GM12878 (cell line): Measurements from ENCODE around the gene TOMM20. TPM values are rescaled to one million over a fixed set of nuclear protein-coding genes. Genes with fewer than 3 reads are reported as not detected.

Source experiments
- ATAC-seq: fragments of 200-7000 bp; cut with Tn5 transposase; 3 replicates; pipeline ENCODE4 v1.9.1; 2020; ENCODE audit warnings: mild to moderate bottlenecking, moderate library complexity
- BruUV-seq: library from RNA; stranded (reverse); fragments of 400-500 nt; replicated peaks from 2 replicates; lab custom pipeline; 2021; lab: Mats Ljungman, UMichigan
- CTCF ChIA-PET: fragments of 300-600 bp; sonication (Branson Sonifier 250); formaldehyde crosslinking; extraction: SDS; loops from one replicate; lab custom pipeline; 2021; ENCODE audit warnings: inconsistent platforms; lab: Yijun Ruan, JAX
- POLR2A ChIA-PET: fragments of 350-600 bp; formaldehyde crosslinking; extraction: SDS; loops from one replicate; lab custom pipeline; 2021; ENCODE audit warnings: inconsistent platforms; lab: Charles Lee
- RAD21 ChIA-PET: fragments of 300-600 bp; sonication (Branson Sonifier 250); formaldehyde crosslinking; loops from one replicate; lab custom pipeline; 2023; ENCODE audit warnings: antibody characterized with exemption; ENCODE audit not compliant: unreplicated experiment; lab: Charles Lee
- SMC1A ChIA-PET: fragments of 300-600 bp; sonication (Branson Sonifier 250); formaldehyde crosslinking; loops from one replicate; lab custom pipeline; 2023; ENCODE audit not compliant: unreplicated experiment, uncharacterized antibody; lab: Charles Lee
- DNase-seq: peaks from one replicate; pipeline ENCODE4 v3.0.0-alpha.2; 2011; ENCODE audit warnings: low read depth, low spot score
- FAIRE-seq: peaks from 3 replicates; lab custom pipeline; 2011; peaks lifted over from hg19 to GRCh38; lab: Jason Lieb, UNC
- H2AFZ ChIP-seq: 2 replicates; pipeline ENCODE4 v1.6.0; 2011; ENCODE audit warnings: low read depth, low read length, control low read depth; ENCODE audit not compliant: control insufficient read depth
- H3K27ac ChIP-seq: 2 replicates; pipeline ENCODE4 v1.5.1; 2011; ENCODE audit warnings: control low read depth; ENCODE audit not compliant: control insufficient read depth, insufficient read depth
- H3K27me3 ChIP-seq, 2 experiments: replicated peaks in 1 of 2; 2 replicates each; pipeline versions ENCODE4 v1.6.0 to v1.6.1; 2011; ENCODE audit warnings: low read length in 1 of 2; ENCODE audit not compliant: control insufficient read depth in 2 of 2, insufficient read depth in 2 of 2
- H3K36me3 ChIP-seq, 2 experiments: 2 replicates each; pipeline ENCODE4 v1.5.1; 2011; ENCODE audit warnings: low read length in 1 of 2; ENCODE audit not compliant: control insufficient read depth in 2 of 2, insufficient read depth in 2 of 2
- H3K4me1 ChIP-seq: 2 replicates; pipeline ENCODE4 v1.6.1; 2011; ENCODE audit warnings: mild to moderate bottlenecking, low read length, moderate library complexity, mixed read lengths; ENCODE audit not compliant: control insufficient read depth, insufficient read depth
- H3K4me2 ChIP-seq: 2 replicates; pipeline ENCODE4 v1.6.0; 2011; ENCODE audit warnings: control low read depth; ENCODE audit not compliant: control insufficient read depth, insufficient read depth
- H3K4me3 ChIP-seq: fragments of 200-600 bp; sonication (generic); 2 replicates; pipeline ENCODE4 v1.5.1; 2016
- H3K79me2 ChIP-seq: 2 replicates; pipeline ENCODE4 v1.6.0; 2011; ENCODE audit warnings: low read length; ENCODE audit not compliant: control insufficient read depth, insufficient read depth
- H3K9ac ChIP-seq: 2 replicates; pipeline ENCODE4 v1.8.0; 2011; ENCODE audit warnings: low read length, control low read depth, mixed read lengths; ENCODE audit not compliant: control insufficient read depth, insufficient read depth
- H3K9me3 ChIP-seq: replicated peaks from 3 replicates; pipeline ENCODE4 v1.5.1; 2011; ENCODE audit warnings: mild to moderate bottlenecking, low read length; ENCODE audit not compliant: control insufficient read depth, insufficient read depth
- H4K20me1 ChIP-seq: 2 replicates; pipeline ENCODE4 v1.6.0; 2011; ENCODE audit not compliant: control insufficient read depth, insufficient read depth
- BHLHE40 ChIP-seq, 2 experiments: fragments of 450-650 bp in 1 of 2; IDR thresholded peaks; 2 replicates each; pipeline ENCODE4 v1.6.1; 2011 to 2017; ENCODE audit warnings: low read depth in 2 of 2, borderline replicate concordance in 1 of 2, improper control_type of control experiment in 1 of 2, low read length in 1 of 2, mild to moderate bottlenecking in 1 of 2
- CEBPZ ChIP-seq: fragments of 150-350 bp; IDR thresholded peaks from 2 replicates; pipeline ENCODE4 v1.6.1; 2016; ENCODE audit warnings: low read depth, low read length
- GATAD2B ChIP-seq: fragments of 450-650 bp; conservative IDR thresholded peaks from 2 replicates; pipeline ENCODE4 v1.6.1; 2017; ENCODE audit warnings: low read depth, mild to moderate bottlenecking, moderate library complexity
- IRF4 ChIP-seq: IDR thresholded peaks from 2 replicates; pipeline ENCODE4 v1.6.1; 2011; ENCODE audit warnings: low read depth, low read length
- KLF5 ChIP-seq: fragments of 450-650 bp; IDR thresholded peaks from 2 replicates; pipeline ENCODE4 v1.6.1; 2014; ENCODE audit warnings: mild to moderate bottlenecking; ENCODE audit not compliant: partially characterized antibody
- MTA2 ChIP-seq: fragments of 450-650 bp; IDR thresholded peaks from 2 replicates; pipeline ENCODE4 v1.6.1; 2016; ENCODE audit warnings: low read depth, mild to moderate bottlenecking, moderate library complexity
- NFIC ChIP-seq: IDR thresholded peaks from 2 replicates; pipeline ENCODE4 v1.6.1; 2012; ENCODE audit warnings: low read depth, mild to moderate bottlenecking, inconsistent platforms, low read length, moderate library complexity
- NFXL1 ChIP-seq: fragments of 450-650 bp; IDR thresholded peaks from 2 replicates; pipeline ENCODE4 v1.6.1; 2017; ENCODE audit warnings: antibody characterized with exemption, mild to moderate bottlenecking, borderline replicate concordance
- NR2C1 ChIP-seq: fragments of 450-650 bp; IDR thresholded peaks from 2 replicates; pipeline ENCODE4 v1.6.1; 2017; ENCODE audit warnings: antibody characterized with exemption, mild to moderate bottlenecking, moderate library complexity
- POLR2AphosphoS5 ChIP-seq: IDR thresholded peaks from 2 replicates; pipeline ENCODE4 v1.6.1; 2011; ENCODE audit warnings: mild to moderate bottlenecking, low read length, inconsistent platforms
- SMC3 ChIP-seq: IDR thresholded peaks from 2 replicates; pipeline ENCODE4 v1.6.1; 2011; ENCODE audit warnings: low read length, improper control_type of control experiment, borderline replicate concordance
- TCF12 ChIP-seq: IDR thresholded peaks from 2 replicates; pipeline ENCODE4 v1.6.1; 2011; ENCODE audit warnings: low read depth, mild to moderate bottlenecking, low read length
- ZBTB4 ChIP-seq: fragments of 450-650 bp; formaldehyde crosslinking; IDR thresholded peaks from 2 replicates; pipeline ENCODE4 v1.4.0; 2022; ENCODE audit warnings: mild to moderate bottlenecking, moderate library complexity
- WGBS: methylation state at CpG from one replicate; pipeline ENCODE4 v1.1.6; 2016; ENCODE audit warnings: low lambda C conversion rate; ENCODE audit not compliant: insufficient replicate concordance, insufficient coverage; ENCODE audit errors: missing lambda C conversion rate; 5-methylcytosine and 5-hydroxymethylcytosine counted together
- in situ Hi-C: fragments of 300-500 bp; cut with MboI; formaldehyde crosslinking; loops from 9 replicates; pipeline ENCODE4 v1.14.3; 2018; ENCODE audit warnings: mixed read lengths
- intact Hi-C: fragments of 100-400 bp; cut with micrococcal nuclease; formaldehyde crosslinking; loops from one replicate; pipeline ENCODE4 v1.14.2; 2022; ENCODE audit not compliant: unreplicated experiment
- polyA plus RNA-seq, 11 experiments: library from polyadenylated mRNA; depleted of rRNA in 4 of 11; unstranded in 6 of 11; stranded (reverse) in 5 of 11; fragments of >200 nt; fragmentation: Nextera tagmentation in 4 of 11; fragmentation: Illumina TruSeq in 1 of 11; extraction: Ambion mirVana in 4 of 11; extraction: Trizol in 1 of 11; gene quantifications; 1 replicate in 1 of 11; 2 replicates in 10 of 11; pipeline versions ENCODE4 v1.2.1 to v1.2.3, GENCODE V29; 2011 to 2016; ENCODE audit warnings: inconsistent platforms in 2 of 11, missing spikeins in 2 of 11, low read depth in 1 of 11
- total RNA-seq, 4 experiments: library from RNA; depleted of rRNA in 3 of 4; stranded (reverse); fragments of >200 nt in 3 of 4; fragmentation: Illumina TruSeq in 1 of 4; extraction: Trizol in 1 of 4; gene quantifications; 2 replicates each; pipeline versions ENCODE4 v1.2.1 to v1.2.3, GENCODE V29; 2013 to 2021

TOMM20 gene
- total and polyA plus RNA-seq, 10 of the 15 experiments (the other 5 are each of a cell fraction or from before 2014, with no cell fraction given), result 39.8 to 138 (median 70.1) TPM

DNA sequence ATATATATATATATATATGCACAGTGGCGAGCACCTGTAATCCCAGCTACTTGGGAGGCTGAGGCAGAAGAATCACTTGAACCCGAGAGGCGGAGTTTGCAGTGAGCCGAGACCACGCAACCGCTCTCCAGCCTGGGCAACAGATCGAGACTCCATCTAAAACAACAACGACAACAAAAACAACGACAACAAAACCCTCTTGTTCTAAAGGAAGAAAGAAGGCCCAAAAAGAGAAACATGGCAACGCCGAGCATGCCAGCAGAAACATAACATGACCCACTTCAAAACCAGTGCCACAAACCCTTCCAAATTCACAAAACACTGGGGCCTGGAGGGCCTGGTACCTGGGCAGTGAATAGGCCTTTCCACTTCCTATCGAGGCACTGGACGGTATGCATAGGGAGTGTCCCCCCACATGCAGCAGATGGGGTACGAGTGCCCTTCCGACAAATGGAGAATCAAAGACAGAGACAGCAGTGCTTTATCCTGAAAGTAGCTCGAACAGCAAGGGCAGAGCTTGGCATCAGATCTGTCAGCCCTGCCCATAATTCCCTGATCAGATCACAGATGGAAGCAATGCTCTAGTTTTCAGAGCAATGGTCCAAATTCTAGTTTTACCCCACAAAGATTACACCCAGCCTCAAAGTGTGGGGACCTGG lies 52.0 kb downstream of the TOMM20 start (continued):
- TF ChIP-seq CEBPZ, result no peak
- TF ChIP-seq NFIC, result no peak
- TF ChIP-seq NFXL1, result no peak
- no peak for TF ChIP-seq KLF5
- TF ChIP-seq SMC3, result no peak

GRCh38 chr1:235075777-235076308 lies 52.8 kb downstream of the TOMM20 start:
- no peak overlapping the region for H2AFZ ChIP-seq
- H3K9me3 ChIP-seq, result no peaks in the 10 kb centered on the region
- H4K20me1 ChIP-seq, result no peaks in the 10 kb centered on the region
- BruUV-seq, result TSS peak; percentile 85
- CTCF ChIA-PET, result interaction anchor here (0.9 to 2.1 kb wide), 2 partner anchors 28 to 97 kb away, joined by 3 to 9 read pairs; no protein-coding TSS in a partner anchor
- peaks cover 11% of the 10 kb centered on the region for H3K79me2 ChIP-seq
- SMC1A ChIA-PET, result interaction anchor here (0.5 to 11.3 kb wide), 11 partner anchors 7 to 463 kb away, joined by 3 to 174 read pairs (median 5); no protein-coding TSS in a partner anchor
- peak overlapping the region; percentile 37 for H3K4me3 ChIP-seq
- peak overlapping the region; percentile 80 for H3K4me2 ChIP-seq
- POLR2A ChIA-PET, result interaction anchor here (0.5 to 4.2 kb wide), 11 partner anchors 28 to 580 kb away, joined by 3 to 17 read pairs (median 4); no protein-coding TSS in a partner anchor
- no peak for FAIRE-seq
- intact Hi-C loops, result loop anchor here (1.0 to 2.0 kb wide), 10 partner anchors 28 to 303 kb away; no protein-coding TSS in a partner anchor
- in situ Hi-C loops, result loop anchor here (25.0 kb wide), 1 partner anchor 964 kb away; no protein-coding TSS in a partner anchor
- no peak for DNase-seq
- peaks cover 70% of the 10 kb centered on the region for H3K4me1 ChIP-seq
- peak overlapping the region; percentile 99 for H3K27ac ChIP-seq
- H3K9ac ChIP-seq, result peak overlapping the region; percentile 84
- H3K36me3 ChIP-seq, result no peaks in the 10 kb centered on the region
- 19% methylated on average over 8 of the region's 8 CpGs for WGBS
- H3K27me3 ChIP-seq, result no peaks in the 10 kb centered on the region
- 0 out of 3 replicates have a peak, but pooled peaks have one; percentile 0 for ATAC-seq
- RAD21 ChIA-PET, result interaction anchor here (0.7 to 7.9 kb wide), 16 partner anchors 25 to 471 kb away, joined by 3 to 85 read pairs (median 4); no protein-coding TSS in a partner anchor
- TF ChIP-seq BHLHE40 (IDR thresholded peaks at IDR 0.05; ENCODE audit: borderline replicate concordance in 1 of 2, low read depth in 2 of 2, low read length in 1 of 2) (0 out of 4 replicates have a peak, but pooled peaks of 1 of the 2 experiments have one; percentile 31), NR2C1 (no peak), ZBTB4 (CRISPR knock-in tag) (peak; percentile 19; the same call in 1 of the 2 replicates), TCF12 (0 out of 2 replicates have a peak, but pooled peaks have one; percentile 39), GATAD2B (no peak; the same call in 1 of the 2 replicates), IRF4 (0 out of 2 replicates have a peak, but pooled peaks have one; percentile 10), MTA2 (no peak), POLR2AphosphoS5 (0 out of 2 replicates have a peak, but pooled peaks have one; percentile 2)
